GM12892 (cell line): ENCODE results near the gene ZNF18.

Experiments used
- POLR2A ChIP-seq: IDR thresholded peaks from 2 replicates; pipeline ENCODE4 v1.6.1; 2011; ENCODE audit warnings: low read depth, low read length, control low read depth
- POLR2AphosphoS5 ChIP-seq: IDR thresholded peaks from 2 replicates; pipeline ENCODE4 v1.6.1; 2011; ENCODE audit warnings: low read depth, low read length, control low read depth
- TAF1 ChIP-seq: IDR thresholded peaks from 2 replicates; pipeline ENCODE4 v1.6.1; 2011; ENCODE audit warnings: low read depth, mild to moderate bottlenecking, control low read depth, low read length, borderline replicate concordance

DNA sequence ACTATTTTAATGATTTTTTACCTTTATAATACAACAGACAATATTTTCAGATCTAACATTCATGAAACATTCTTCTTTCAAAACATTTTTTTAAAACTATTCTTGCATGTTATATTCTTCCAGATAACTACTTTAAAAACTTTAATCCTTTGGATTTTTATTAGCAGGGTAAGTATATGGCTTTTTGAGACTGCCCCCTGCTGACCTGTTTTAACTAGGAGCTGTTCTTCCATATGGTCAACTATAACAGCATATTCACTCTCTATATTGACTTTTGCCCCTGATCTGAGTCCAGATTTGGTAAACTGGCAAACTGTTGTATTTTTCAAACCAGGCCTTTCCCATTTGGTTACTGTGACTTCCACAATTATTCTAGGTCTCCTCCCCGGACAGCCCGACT is 16.5 kb downstream of the ZNF18 start:
- TF ChIP-seq POLR2A (no peak), POLR2AphosphoS5 (no peak), TAF1 (no peak)
